OCI-LY3 (cell line): ENCODE data around the gene WWTR1.

ENCODE experiments used
- H2AFZ ChIP-seq: fragments of 200-600, 300-600 bp; shearing (Covaris generic); 2 replicates; pipeline ENCODE4 v1.6.0; 2014; ENCODE audit warnings: antibody characterized with exemption, low read depth, low read length
- H3K27ac ChIP-seq: fragments of 200-600, 300-600 bp; sonication (generic); 2 replicates; pipeline ENCODE4 v1.5.1; 2014; ENCODE audit warnings: mild to moderate bottlenecking, low read length, moderate library complexity, mixed read lengths
- H3K27me3 ChIP-seq: fragments of 200-600, 300-600 bp; sonication (generic); 2 replicates; pipeline ENCODE4 v1.6.1; 2014; ENCODE audit warnings: low read depth, low read length, mixed read lengths
- H3K36me3 ChIP-seq: fragments of 200-600, 300-600 bp; sonication (generic); replicated peaks from 2 replicates; pipeline ENCODE3; 2014; ENCODE audit warnings: low read depth, low read length, mixed read lengths
- H3K4me1 ChIP-seq: fragments of 300-600, 200-600 bp; sonication (generic); 2 replicates; pipeline ENCODE4 v1.6.1; 2014; ENCODE audit warnings: low read length, mixed read lengths
- H3K4me2 ChIP-seq: fragments of 200-600, 300-600 bp; sonication (generic); 2 replicates; pipeline ENCODE4 v1.6.1; 2014; ENCODE audit warnings: low read length, mixed read lengths
- H3K4me3 ChIP-seq: fragments of 300-600, 200-600 bp; sonication (generic); 2 replicates; pipeline ENCODE4 v1.5.1; 2014; ENCODE audit warnings: antibody characterized with exemption, mild to moderate bottlenecking, low read length, moderate library complexity
- H3K79me2 ChIP-seq: fragments of 300-600, 200-600 bp; shearing (Covaris generic); 2 replicates; pipeline ENCODE4 v1.6.1; 2014; ENCODE audit warnings: mild to moderate bottlenecking, low read length, mixed read lengths
- H3K9ac ChIP-seq: fragments of 300-600, 200-600 bp; shearing (Covaris generic); 2 replicates; pipeline ENCODE4 v1.6.0; 2014; ENCODE audit warnings: mild to moderate bottlenecking, low read length, moderate library complexity
- H3K9me3 ChIP-seq: fragments of 200-600, 300-600 bp; shearing (Covaris generic); 2 replicates; pipeline ENCODE4 v1.6.1; 2014; ENCODE audit warnings: low read length, mixed read lengths; ENCODE audit not compliant: insufficient read depth
- H4K20me1 ChIP-seq: fragments of 200-600, 300-600 bp; sonication (generic); 2 replicates; pipeline ENCODE4 v1.6.1; 2016; ENCODE audit warnings: low read length, mixed read lengths; ENCODE audit not compliant: insufficient read depth
- EZH2phosphoT487 ChIP-seq: fragments of 200-600 bp; shearing (Covaris generic); IDR thresholded peaks from 2 replicates; pipeline ENCODE4 v1.6.1; 2018; ENCODE audit warnings: antibody characterized with exemption, mixed run types, low read depth
- TF ChIP-seq, protein P1 (sequence below): fragments of 200-600, 300-600 bp; sonication (generic); IDR thresholded peaks from 2 replicates; pipeline ENCODE4 v1.5.1; 2014; ENCODE audit warnings: antibody characterized with exemption, low read length, low read depth

Gene WWTR1

DNA sequence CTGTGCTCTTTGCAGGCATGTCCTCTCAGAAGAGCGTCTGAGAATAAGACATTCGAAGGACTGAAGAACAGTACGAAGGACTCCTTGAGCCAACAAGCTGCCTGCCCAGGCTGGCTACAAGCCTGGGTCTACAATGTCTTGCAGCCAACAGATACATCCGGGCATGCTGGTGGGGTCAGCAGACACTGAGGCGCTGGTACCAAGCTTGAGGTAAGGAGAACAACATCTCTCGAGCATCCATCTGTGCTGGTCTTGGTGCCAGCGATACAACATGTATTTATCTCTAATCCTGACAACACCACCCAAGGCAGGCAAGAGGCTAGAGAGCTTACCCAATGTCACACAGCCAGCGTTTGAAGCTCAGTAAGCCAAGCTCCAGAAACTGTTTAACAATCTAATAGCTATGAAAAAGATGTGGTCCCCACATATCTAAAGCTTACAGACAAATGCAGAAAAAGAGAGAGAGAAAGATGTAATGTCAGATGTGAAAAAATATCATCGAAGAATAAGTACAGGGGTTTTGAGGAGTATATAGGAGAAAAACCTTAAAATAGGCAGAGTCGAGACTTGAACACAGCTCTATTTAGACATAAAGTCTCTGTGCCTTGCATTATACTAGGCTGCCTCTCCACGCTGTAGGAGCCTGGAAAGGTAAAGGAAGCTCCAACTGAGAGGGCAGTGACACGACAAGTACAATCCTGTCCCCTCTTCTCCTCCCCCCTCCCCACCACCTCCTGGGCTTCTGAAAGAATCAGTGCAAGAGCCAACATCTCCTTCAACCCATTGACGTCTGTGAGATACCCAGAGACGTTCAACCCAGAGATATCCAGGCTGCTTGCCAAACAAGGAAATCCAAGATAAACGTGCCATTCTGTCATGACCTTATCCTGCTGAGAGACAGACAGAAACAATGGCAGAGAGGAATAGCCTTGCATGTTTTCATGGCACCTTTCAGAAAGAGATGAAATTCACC is 39.4 kb downstream of the WWTR1 start:
- Histone ChIP-seq H3K4me1 (no peaks in the 10 kb centered on the region), H3K4me2 (no peak overlapping the region), H3K27ac (no peak overlapping the region)

DNA sequence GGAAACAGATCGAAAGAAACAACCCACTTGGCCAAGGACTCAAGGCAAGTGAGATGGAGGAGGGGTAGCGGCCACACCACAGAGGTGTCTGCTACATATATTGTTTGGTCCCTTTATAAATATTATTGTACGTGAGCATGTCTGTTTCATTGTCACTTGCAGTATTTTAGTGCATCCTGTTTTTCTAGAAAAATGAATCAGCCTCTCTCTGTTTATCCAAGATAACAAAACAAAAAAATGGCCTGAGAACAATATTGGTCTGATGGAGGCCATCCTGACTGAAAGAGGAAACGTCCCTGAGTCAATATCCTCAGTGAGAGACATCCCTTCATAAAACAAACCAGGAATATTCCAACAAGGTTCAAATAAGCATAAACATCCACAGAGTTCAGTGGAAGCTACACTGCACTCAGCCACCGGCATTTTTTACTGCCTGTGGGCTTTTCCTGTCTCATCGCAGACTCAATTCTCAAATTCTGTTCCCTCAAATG is 42.0 kb downstream of the WWTR1 start:
- Histone ChIP-seq H3K36me3 (no peaks in the 10 kb centered on the region), H3K79me2 (no peaks in the 10 kb centered on the region), H2AFZ (no peak overlapping the region), H3K4me2 (no peak overlapping the region), H3K9ac (no peak overlapping the region), H3K27me3 (peaks cover 3% of the 10 kb centered on the region; the same call in 1 of the 2 replicates), H3K4me1 (no peaks in the 10 kb centered on the region), H3K9me3 (no peaks in the 10 kb centered on the region), H3K4me3 (no peak overlapping the region), H3K27ac (no peak overlapping the region), H4K20me1 (no peaks in the 10 kb centered on the region)
- TF ChIP-seq, protein P1, sequence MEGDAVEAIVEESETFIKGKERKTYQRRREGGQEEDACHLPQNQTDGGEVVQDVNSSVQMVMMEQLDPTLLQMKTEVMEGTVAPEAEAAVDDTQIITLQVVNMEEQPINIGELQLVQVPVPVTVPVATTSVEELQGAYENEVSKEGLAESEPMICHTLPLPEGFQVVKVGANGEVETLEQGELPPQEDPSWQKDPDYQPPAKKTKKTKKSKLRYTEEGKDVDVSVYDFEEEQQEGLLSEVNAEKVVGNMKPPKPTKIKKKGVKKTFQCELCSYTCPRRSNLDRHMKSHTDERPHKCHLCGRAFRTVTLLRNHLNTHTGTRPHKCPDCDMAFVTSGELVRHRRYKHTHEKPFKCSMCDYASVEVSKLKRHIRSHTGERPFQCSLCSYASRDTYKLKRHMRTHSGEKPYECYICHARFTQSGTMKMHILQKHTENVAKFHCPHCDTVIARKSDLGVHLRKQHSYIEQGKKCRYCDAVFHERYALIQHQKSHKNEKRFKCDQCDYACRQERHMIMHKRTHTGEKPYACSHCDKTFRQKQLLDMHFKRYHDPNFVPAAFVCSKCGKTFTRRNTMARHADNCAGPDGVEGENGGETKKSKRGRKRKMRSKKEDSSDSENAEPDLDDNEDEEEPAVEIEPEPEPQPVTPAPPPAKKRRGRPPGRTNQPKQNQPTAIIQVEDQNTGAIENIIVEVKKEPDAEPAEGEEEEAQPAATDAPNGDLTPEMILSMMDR: no peak
- TF ChIP-seq EZH2phosphoT487: no peak

More for the DNA sequence above, 39.4 kb downstream of the WWTR1 start:
- no peak overlapping the region for H2AFZ ChIP-seq
- H3K79me2 ChIP-seq: no peaks in the 10 kb centered on the region
- H3K36me3 ChIP-seq: no peaks in the 10 kb centered on the region
- TF ChIP-seq, protein P1: no peak
- no peak for TF ChIP-seq EZH2phosphoT487
- H4K20me1 ChIP-seq: no peaks in the 10 kb centered on the region
- no peak overlapping the region for H3K4me3 ChIP-seq
- H3K27me3 ChIP-seq: peaks cover 3% of the 10 kb centered on the region; the same call in 1 of the 2 replicates
- H3K9me3 ChIP-seq: no peaks in the 10 kb centered on the region
- H3K9ac ChIP-seq: no peak overlapping the region

DNA sequence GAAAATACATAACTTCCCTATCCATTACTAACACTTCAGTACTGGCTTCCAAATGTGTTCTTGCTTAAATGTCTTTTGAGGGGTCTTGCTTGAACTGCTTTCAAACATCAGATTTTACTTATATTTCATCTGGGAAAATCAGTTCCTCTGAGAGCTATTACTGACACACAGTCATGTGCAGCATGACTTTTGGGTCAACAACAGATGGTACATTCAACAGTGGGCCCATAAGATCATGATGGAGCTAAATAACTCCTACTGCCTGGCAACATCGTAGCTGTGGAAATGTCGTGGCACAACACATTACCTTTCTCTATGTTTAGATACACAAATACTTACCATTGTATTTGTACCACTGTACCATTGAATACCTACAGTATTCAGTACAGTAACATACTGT is 43.8 kb downstream of the WWTR1 start:
- Histone ChIP-seq H3K27ac (no peak overlapping the region), H3K27me3 (no peaks in the 10 kb centered on the region; the same call in 1 of the 2 replicates), H4K20me1 (no peaks in the 10 kb centered on the region), H3K4me2 (no peak overlapping the region), H3K4me3 (no peak overlapping the region), H3K79me2 (no peaks in the 10 kb centered on the region), H3K9ac (no peak overlapping the region), H2AFZ (no peak overlapping the region), H3K36me3 (no peaks in the 10 kb centered on the region), H3K9me3 (no peaks in the 10 kb centered on the region), H3K4me1 (peaks cover 5% of the 10 kb centered on the region; the same call in 1 of the 2 replicates)
- TF ChIP-seq EZH2phosphoT487: no peak
- TF ChIP-seq, protein P1: no peak

DNA sequence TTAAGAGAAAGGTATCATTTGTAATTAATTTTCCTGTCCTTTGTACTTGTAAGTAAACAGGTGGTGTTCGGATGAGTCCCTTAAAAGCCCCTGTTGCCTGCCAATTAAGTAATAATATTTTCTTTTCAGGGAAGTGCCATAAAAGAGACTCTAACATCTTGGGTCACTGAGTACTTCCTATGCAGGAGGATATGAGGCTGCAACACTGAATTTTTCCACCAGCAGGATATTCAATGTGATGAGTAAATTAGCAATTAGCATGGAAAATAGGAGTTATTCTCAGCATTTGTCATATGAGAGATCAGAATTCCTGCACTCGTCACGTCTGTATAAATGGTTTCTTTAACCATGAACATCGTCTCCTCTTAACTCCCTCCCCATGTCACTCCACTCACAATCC is 45.4 kb downstream of the WWTR1 start:
- Histone ChIP-seq H3K4me2 (no peak overlapping the region), H3K79me2 (no peaks in the 10 kb centered on the region), H3K4me1 (peaks cover 5% of the 10 kb centered on the region; the same call in 1 of the 2 replicates), H3K9me3 (no peaks in the 10 kb centered on the region), H3K36me3 (no peaks in the 10 kb centered on the region), H2AFZ (no peak overlapping the region), H3K27me3 (no peaks in the 10 kb centered on the region; the same call in 1 of the 2 replicates), H4K20me1 (no peaks in the 10 kb centered on the region), H3K9ac (no peak overlapping the region), H3K27ac (no peak overlapping the region), H3K4me3 (no peak overlapping the region)
- TF ChIP-seq, protein P1: no peak
- no peak for TF ChIP-seq EZH2phosphoT487
